ENCODE measurements around the gene RNU2-1. TPM values are rescaled to one million over a fixed set of nuclear protein-coding genes. Genes with fewer than 3 reads are reported as not detected.
"Not testable (repeated sequence)": the region's sequence is repeated elsewhere in the genome, so short reads cannot be mapped to it uniquely, and the experiment has no call there.

Gene RNU2-1
- total RNA-seq (not detected in 2 replicates), polyA plus RNA-seq (2.9 TPM in 1 of 2 replicates, not detected in the other)

DNA sequence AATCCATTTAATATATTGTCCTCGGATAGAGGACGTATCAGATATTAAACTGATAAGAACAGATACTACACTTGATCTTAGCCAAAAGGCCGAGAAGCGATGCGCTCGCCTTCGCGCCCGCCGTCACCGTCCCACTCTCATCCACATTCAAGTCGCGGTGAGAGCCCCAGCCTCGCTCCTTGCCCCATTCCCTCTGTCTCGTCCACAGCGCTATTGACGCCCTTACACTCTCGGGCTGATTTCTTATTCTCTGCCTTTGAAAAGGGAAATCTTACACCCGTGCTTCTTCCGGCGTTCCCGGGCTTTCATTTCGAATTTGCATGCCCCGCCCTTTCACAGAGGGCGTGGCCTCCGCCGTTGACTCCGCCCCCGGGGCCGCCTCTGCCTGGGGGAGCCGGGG, at the start of gene RNU2-1:
Gene RNU2-1 (minus strand): TSS at position 101 of the 400 bp plus-strand sequence.
- H2AFZ ChIP-seq; H3K36me3 ChIP-seq (replicated peaks; ENCODE audit: insufficient read depth, low read depth); H3K4me1 ChIP-seq (ENCODE audit: insufficient read depth); H3K79me2 ChIP-seq; H3K9me2 ChIP-seq (replicated peaks; ENCODE audit: insufficient read depth); H3K4me3 ChIP-seq; H3K27me3 ChIP-seq; H3K4me2 ChIP-seq; DNase-seq (ENCODE audit: low spot score); H4K20me1 ChIP-seq (ENCODE audit: insufficient read depth, poor library complexity, severe bottlenecking); H3K9me3 ChIP-seq (ENCODE audit: low read depth); H3K27ac ChIP-seq: not testable (repeated sequence)
- no CpG with 5 or more reads among the region's 31 CpGs for WGBS (ENCODE audit: low lambda C conversion rate, missing lambda C conversion rate)

DNA sequence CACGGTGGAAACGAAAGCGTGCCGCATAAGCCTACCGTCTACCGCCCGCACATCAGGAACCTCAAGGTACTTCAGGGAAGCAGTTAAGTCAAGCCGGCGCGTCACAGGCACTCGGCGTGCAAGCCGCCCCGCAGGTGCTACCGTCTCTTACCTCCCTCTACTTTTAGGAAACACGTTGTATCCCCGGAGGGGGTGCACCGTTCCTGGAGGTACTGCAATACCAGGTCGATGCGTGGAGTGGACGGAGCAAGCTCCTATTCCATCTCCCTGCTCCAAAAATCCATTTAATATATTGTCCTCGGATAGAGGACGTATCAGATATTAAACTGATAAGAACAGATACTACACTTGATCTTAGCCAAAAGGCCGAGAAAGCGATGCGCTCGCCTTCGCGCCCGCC, 39.1 kb upstream of the RNU2-1 start:
- not testable (repeated sequence) for H3K9me3 ChIP-seq (ENCODE audit: low read depth); H3K4me3 ChIP-seq; H2AFZ ChIP-seq; H3K27ac ChIP-seq; H3K4me2 ChIP-seq; DNase-seq (ENCODE audit: low spot score); H3K36me3 ChIP-seq (replicated peaks; ENCODE audit: insufficient read depth, low read depth); H3K27me3 ChIP-seq; H3K79me2 ChIP-seq; H4K20me1 ChIP-seq (ENCODE audit: insufficient read depth, poor library complexity, severe bottlenecking); H3K9me2 ChIP-seq (replicated peaks; ENCODE audit: insufficient read depth); H3K4me1 ChIP-seq (ENCODE audit: insufficient read depth)
- no CpG with 5 or more reads among the region's 30 CpGs for WGBS (ENCODE audit: low lambda C conversion rate, missing lambda C conversion rate)

GRCh38 chr17:43272483-43272882, 38.7 kb upstream of the RNU2-1 start:
- not testable (repeated sequence) for H3K36me3 ChIP-seq (replicated peaks; ENCODE audit: insufficient read depth, low read depth); DNase-seq (ENCODE audit: low spot score); H3K27me3 ChIP-seq; H4K20me1 ChIP-seq (ENCODE audit: insufficient read depth, poor library complexity, severe bottlenecking); H3K27ac ChIP-seq; H3K9me2 ChIP-seq (replicated peaks; ENCODE audit: insufficient read depth); H3K4me3 ChIP-seq; H2AFZ ChIP-seq; H3K9me3 ChIP-seq (ENCODE audit: low read depth); H3K79me2 ChIP-seq; H3K4me2 ChIP-seq; H3K4me1 ChIP-seq (ENCODE audit: insufficient read depth)
- no CpG with 5 or more reads among the region's 12 CpGs for WGBS (ENCODE audit: low lambda C conversion rate, missing lambda C conversion rate)

- not testable (repeated sequence) for H3K79me2 ChIP-seq; H3K27ac ChIP-seq; H3K27me3 ChIP-seq; H3K9me3 ChIP-seq (ENCODE audit: low read depth); H3K4me2 ChIP-seq; H3K36me3 ChIP-seq (replicated peaks; ENCODE audit: insufficient read depth, low read depth); H3K4me1 ChIP-seq (ENCODE audit: insufficient read depth); H3K9me2 ChIP-seq (replicated peaks; ENCODE audit: insufficient read depth); DNase-seq (ENCODE audit: low spot score); H3K4me3 ChIP-seq; H2AFZ ChIP-seq; H4K20me1 ChIP-seq (ENCODE audit: insufficient read depth, poor library complexity, severe bottlenecking)
- no CpG with 5 or more reads among the region's 43 CpGs for WGBS (ENCODE audit: low lambda C conversion rate, missing lambda C conversion rate)
Observed at GRCh38 chr17:43270552-43271504, 37.1 kb upstream of the RNU2-1 start.

DNA sequence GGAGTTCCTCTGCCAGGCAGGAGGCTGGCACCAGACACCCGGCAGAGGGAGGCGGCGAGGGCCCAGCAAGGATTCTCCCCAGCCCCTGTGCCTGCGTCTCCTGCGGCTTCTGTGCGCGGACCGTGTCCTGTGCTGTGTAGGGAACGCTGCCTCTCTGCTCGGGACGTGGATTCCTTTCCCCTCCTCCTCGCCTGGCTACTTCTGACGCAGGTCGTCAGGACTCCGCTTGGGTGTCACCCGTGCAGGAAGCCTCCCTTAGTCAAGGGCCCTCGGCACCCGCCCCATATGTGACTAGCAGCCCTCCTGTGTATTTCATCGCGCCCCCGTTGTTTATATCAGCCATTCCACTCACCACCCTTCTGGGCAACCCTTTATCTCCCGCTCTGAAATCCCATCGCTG, 12.7 kb upstream of the RNU2-1 start:
- H3K9me3 ChIP-seq (ENCODE audit: low read depth); H3K27me3 ChIP-seq; H3K4me1 ChIP-seq (ENCODE audit: insufficient read depth); DNase-seq (ENCODE audit: low spot score); H4K20me1 ChIP-seq (ENCODE audit: insufficient read depth, poor library complexity, severe bottlenecking); H3K4me3 ChIP-seq; H2AFZ ChIP-seq; H3K79me2 ChIP-seq; H3K9me2 ChIP-seq (replicated peaks; ENCODE audit: insufficient read depth); H3K36me3 ChIP-seq (replicated peaks; ENCODE audit: insufficient read depth, low read depth); H3K27ac ChIP-seq: not testable (repeated sequence)
- WGBS (ENCODE audit: low lambda C conversion rate, missing lambda C conversion rate): 66% methylated on average over 17 of the region's 23 CpGs
- H3K4me2 ChIP-seq: peak overlapping the region; percentile 62

DNA sequence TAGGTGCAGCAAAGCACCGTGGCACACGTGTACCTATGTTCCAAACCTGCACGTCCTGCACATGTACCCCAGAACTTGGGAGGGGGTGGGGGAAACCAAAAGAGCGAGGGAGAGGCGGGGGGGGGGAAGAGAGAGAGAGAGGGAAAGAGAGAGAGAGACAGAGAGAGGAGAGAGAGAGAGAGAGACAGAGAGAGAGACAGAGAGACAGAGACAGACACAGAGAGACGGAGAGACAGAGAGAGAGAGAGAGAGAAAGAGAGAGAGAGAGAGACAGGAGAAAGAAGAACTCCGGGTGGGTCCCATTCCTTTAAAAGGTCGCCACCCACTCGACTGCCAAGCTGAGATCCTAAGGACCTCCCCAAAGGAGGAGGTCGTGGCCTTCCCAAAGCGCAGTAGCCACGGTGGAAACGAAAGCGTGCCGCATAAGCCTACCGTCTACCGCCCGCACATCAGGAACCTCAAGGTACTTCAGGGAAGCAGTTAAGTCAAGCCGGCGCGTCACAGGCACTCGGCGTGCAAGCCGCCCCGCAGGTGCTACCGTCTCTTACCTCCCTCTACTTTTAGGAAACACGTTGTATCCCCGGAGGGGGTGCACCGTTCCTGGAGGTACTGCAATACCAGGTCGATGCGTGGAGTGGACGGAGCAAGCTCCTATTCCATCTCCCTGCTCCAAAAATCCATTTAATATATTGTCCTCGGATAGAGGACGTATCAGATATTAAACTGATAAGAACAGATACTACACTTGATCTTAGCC, 7.0 kb upstream of the RNU2-1 start:
- DNase-seq (ENCODE audit: low spot score); H3K27ac ChIP-seq; H3K9me2 ChIP-seq (replicated peaks; ENCODE audit: insufficient read depth); H3K4me1 ChIP-seq (ENCODE audit: insufficient read depth); H2AFZ ChIP-seq; H3K79me2 ChIP-seq; H3K4me2 ChIP-seq; H3K9me3 ChIP-seq (ENCODE audit: low read depth); H4K20me1 ChIP-seq (ENCODE audit: insufficient read depth, poor library complexity, severe bottlenecking); H3K27me3 ChIP-seq; H3K36me3 ChIP-seq (replicated peaks; ENCODE audit: insufficient read depth, low read depth); H3K4me3 ChIP-seq: not testable (repeated sequence)
- no CpG with 5 or more reads among the region's 34 CpGs for WGBS (ENCODE audit: low lambda C conversion rate, missing lambda C conversion rate)

- DNase-seq (ENCODE audit: low spot score); H2AFZ ChIP-seq; H3K4me2 ChIP-seq; H3K9me2 ChIP-seq (replicated peaks; ENCODE audit: insufficient read depth); H3K79me2 ChIP-seq; H3K4me1 ChIP-seq (ENCODE audit: insufficient read depth); H3K36me3 ChIP-seq (replicated peaks; ENCODE audit: insufficient read depth, low read depth); H4K20me1 ChIP-seq (ENCODE audit: insufficient read depth, poor library complexity, severe bottlenecking); H3K27ac ChIP-seq; H3K27me3 ChIP-seq; H3K4me3 ChIP-seq; H3K9me3 ChIP-seq (ENCODE audit: low read depth): not testable (repeated sequence)
- no CpG with 5 or more reads among the region's 26 CpGs for WGBS (ENCODE audit: low lambda C conversion rate, missing lambda C conversion rate)
Observed at GRCh38 chr17:43239597-43239996, 5.8 kb upstream of the RNU2-1 start.

DNA sequence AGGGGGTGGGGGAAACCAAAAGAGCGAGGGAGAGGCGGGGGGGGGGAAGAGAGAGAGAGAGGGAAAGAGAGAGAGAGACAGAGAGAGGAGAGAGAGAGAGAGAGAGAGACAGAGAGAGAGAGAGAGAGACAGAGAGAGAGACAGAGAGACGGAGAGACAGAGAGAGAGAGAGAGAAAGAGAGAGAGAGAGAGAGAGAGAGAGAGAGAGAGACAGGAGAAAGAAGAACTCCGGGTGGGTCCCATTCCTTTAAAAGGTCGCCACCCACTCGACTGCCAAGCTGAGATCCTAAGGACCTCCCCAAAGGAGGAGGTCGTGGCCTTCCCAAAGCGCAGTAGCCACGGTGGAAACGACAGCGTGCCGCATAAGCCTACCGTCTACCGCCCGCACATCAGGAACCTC, 514 bp downstream of the RNU2-1 start:
- H4K20me1 ChIP-seq (ENCODE audit: insufficient read depth, poor library complexity, severe bottlenecking); H3K4me3 ChIP-seq: not testable (repeated sequence)
- no CpG with 5 or more reads among the region's 15 CpGs for WGBS (ENCODE audit: low lambda C conversion rate, missing lambda C conversion rate)

More for the DNA sequence above, 514 bp downstream of the RNU2-1 start:
- DNase-seq (ENCODE audit: low spot score); H3K27ac ChIP-seq; H3K79me2 ChIP-seq; H3K4me1 ChIP-seq (ENCODE audit: insufficient read depth); H2AFZ ChIP-seq; H3K9me2 ChIP-seq (replicated peaks; ENCODE audit: insufficient read depth); H3K9me3 ChIP-seq (ENCODE audit: low read depth); H3K4me2 ChIP-seq; H3K27me3 ChIP-seq; H3K36me3 ChIP-seq (replicated peaks; ENCODE audit: insufficient read depth, low read depth): not testable (repeated sequence)

Data from hepatocyte (in vitro differentiated cells).